ENCODE results near the gene SUSD1.

Gene SUSD1

GRCh38 chr9:112170235-112170634, 4.9 kb downstream of the SUSD1 start:
- DNase-seq: no peak
- H3K4me1 ChIP-seq: no peaks in the 10 kb centered on the region
- no peak for TF ChIP-seq CTCF (IDR thresholded peaks at IDR 0.05; ENCODE audit: low read depth, low read length)

GRCh38 chr9:112169368-112169767, 5.7 kb downstream of the SUSD1 start:
- Histone ChIP-seq H3K36me3 (no peaks in the 10 kb centered on the region), H3K27me3 (no peaks in the 10 kb centered on the region), H3K4me1 (no peaks in the 10 kb centered on the region), H3K4me3 (ENCODE audit: low read depth, low read length) (no peak overlapping the region), H3K9me3 (no peaks in the 10 kb centered on the region)
- no peak for DNase-seq
- no peak for TF ChIP-seq CTCF (IDR thresholded peaks at IDR 0.05; ENCODE audit: low read depth, low read length)

More at GRCh38 chr9:112170235-112170634, 4.9 kb downstream of the SUSD1 start:
- H3K36me3 ChIP-seq: no peaks in the 10 kb centered on the region
- no peaks in the 10 kb centered on the region for H3K9me3 ChIP-seq
- H3K27me3 ChIP-seq: no peaks in the 10 kb centered on the region
- no peak overlapping the region for H3K4me3 ChIP-seq (ENCODE audit: low read depth, low read length)

GRCh38 chr9:112168197-112168596, 6.9 kb downstream of the SUSD1 start:
- Histone ChIP-seq H3K9me3 (no peaks in the 10 kb centered on the region), H3K4me3 (ENCODE audit: low read depth, low read length) (no peak overlapping the region), H3K4me1 (no peaks in the 10 kb centered on the region), H3K27me3 (no peaks in the 10 kb centered on the region), H3K36me3 (no peaks in the 10 kb centered on the region)
- no peak for DNase-seq
- no peak for TF ChIP-seq CTCF (IDR thresholded peaks at IDR 0.05; ENCODE audit: low read depth, low read length)

GRCh38 chr9:112166176-112167140, 8.6 kb downstream of the SUSD1 start:
- DNase-seq: no peak
- Histone ChIP-seq H3K4me1 (no peaks in the 10 kb centered on the region), H3K27me3 (no peaks in the 10 kb centered on the region), H3K4me3 (ENCODE audit: low read depth, low read length) (no peak overlapping the region), H3K9me3 (no peaks in the 10 kb centered on the region), H3K36me3 (no peaks in the 10 kb centered on the region)
- TF ChIP-seq CTCF (IDR thresholded peaks at IDR 0.05; ENCODE audit: low read depth, low read length): no peak

- Histone ChIP-seq H3K27me3 (no peaks in the 10 kb centered on the region), H3K36me3 (no peaks in the 10 kb centered on the region), H3K4me1 (no peaks in the 10 kb centered on the region), H3K9me3 (no peaks in the 10 kb centered on the region), H3K4me3 (ENCODE audit: low read depth, low read length) (no peak overlapping the region)
- TF ChIP-seq CTCF (IDR thresholded peaks at IDR 0.05; ENCODE audit: low read depth, low read length): no peak
- no peak for DNase-seq
These were observed 12.3 kb downstream of the SUSD1 start for GRCh38 chr9:112162621-112163413.
